Breast epithelium (tissue), 3 donors: ENCODE results near the gene MTRF1.

Source experiments
- POLR2AphosphoS5 ChIP-seq, 3 donors: sonication (generic); formaldehyde crosslinking; IDR thresholded peaks; one replicate each; pipeline ENCODE4 v1.6.1; 2017; ENCODE audit warnings: antibody characterized with exemption in 3 of 3
- TF ChIP-seq, protein P1 (sequence below), 3 donors: fragments of 450-650 bp; IDR thresholded peaks; one replicate each; pipeline ENCODE4 v1.5.1; 2016 to 2017; ENCODE audit warnings: antibody characterized with exemption in 3 of 3, mild to moderate bottlenecking in 3 of 3, moderate library complexity in 3 of 3

GRCh38 chr13:41224113-41225110 is 39.0 kb downstream of the MTRF1 start:
- TF ChIP-seq, protein P1, sequence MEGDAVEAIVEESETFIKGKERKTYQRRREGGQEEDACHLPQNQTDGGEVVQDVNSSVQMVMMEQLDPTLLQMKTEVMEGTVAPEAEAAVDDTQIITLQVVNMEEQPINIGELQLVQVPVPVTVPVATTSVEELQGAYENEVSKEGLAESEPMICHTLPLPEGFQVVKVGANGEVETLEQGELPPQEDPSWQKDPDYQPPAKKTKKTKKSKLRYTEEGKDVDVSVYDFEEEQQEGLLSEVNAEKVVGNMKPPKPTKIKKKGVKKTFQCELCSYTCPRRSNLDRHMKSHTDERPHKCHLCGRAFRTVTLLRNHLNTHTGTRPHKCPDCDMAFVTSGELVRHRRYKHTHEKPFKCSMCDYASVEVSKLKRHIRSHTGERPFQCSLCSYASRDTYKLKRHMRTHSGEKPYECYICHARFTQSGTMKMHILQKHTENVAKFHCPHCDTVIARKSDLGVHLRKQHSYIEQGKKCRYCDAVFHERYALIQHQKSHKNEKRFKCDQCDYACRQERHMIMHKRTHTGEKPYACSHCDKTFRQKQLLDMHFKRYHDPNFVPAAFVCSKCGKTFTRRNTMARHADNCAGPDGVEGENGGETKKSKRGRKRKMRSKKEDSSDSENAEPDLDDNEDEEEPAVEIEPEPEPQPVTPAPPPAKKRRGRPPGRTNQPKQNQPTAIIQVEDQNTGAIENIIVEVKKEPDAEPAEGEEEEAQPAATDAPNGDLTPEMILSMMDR (IDR thresholded peaks at IDR 0.05): no peak
- no peak for TF ChIP-seq POLR2AphosphoS5 (IDR thresholded peaks at IDR 0.05)
